Measurements from ENCODE around the gene ATF7IP2.
"Not testable (repeated sequence)": the region's sequence is repeated elsewhere in the genome, so short reads cannot be mapped to it uniquely, and the experiment has no call there.

Gene ATF7IP2, protein sequence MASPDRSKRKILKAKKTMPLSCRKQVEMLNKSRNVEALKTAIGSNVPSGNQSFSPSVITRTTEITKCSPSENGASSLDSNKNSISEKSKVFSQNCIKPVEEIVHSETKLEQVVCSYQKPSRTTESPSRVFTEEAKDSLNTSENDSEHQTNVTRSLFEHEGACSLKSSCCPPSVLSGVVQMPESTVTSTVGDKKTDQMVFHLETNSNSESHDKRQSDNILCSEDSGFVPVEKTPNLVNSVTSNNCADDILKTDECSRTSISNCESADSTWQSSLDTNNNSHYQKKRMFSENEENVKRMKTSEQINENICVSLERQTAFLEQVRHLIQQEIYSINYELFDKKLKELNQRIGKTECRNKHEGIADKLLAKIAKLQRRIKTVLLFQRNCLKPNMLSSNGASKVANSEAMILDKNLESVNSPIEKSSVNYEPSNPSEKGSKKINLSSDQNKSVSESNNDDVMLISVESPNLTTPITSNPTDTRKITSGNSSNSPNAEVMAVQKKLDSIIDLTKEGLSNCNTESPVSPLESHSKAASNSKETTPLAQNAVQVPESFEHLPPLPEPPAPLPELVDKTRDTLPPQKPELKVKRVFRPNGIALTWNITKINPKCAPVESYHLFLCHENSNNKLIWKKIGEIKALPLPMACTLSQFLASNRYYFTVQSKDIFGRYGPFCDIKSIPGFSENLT

DNA sequence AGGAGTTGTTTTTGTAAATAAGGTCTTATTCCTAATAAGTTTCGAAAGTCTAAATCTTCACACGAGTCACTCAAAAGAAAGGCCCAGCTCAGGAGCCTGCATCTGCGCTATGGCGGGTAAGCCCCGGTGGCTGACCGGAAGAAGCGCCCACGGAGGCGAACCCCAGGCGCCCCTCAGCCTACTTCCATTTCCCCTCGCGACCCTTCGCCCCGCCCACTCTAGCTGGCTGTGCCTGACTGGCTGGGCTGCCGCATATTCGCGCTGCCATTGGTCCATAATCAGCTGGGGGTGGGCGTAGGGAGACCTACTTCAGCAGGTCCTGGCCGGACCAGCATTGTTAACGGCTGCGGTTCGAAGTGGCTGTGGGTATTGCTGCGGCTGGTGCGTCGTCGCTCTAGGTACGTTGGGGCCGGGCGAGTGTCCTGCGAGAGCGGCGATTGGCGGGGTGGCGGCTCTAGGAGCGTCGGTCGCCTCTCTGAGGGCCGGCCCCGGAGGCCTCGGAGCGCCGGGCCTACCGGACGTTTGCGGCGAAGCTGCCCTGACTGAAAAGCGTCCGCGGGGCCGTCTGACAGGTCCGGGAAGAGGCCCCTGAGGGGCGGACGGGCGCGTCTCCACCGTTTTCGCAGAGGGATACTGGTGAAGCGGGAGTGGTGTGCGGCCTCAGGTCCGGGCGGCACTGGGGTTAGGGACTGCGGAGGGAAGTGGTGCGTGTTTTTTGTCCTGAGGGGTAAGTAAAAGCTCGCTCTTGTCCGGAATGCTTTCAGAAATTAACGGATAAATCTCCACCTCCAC is at the start of gene ATF7IP2:
ATF7IP2 (plus strand) TSS at position 337 of the 792 bp plus-strand sequence. CDS start 44,560 bp downstream, outside the sequence.
- peak; percentile 83 for DNase-seq

DNA sequence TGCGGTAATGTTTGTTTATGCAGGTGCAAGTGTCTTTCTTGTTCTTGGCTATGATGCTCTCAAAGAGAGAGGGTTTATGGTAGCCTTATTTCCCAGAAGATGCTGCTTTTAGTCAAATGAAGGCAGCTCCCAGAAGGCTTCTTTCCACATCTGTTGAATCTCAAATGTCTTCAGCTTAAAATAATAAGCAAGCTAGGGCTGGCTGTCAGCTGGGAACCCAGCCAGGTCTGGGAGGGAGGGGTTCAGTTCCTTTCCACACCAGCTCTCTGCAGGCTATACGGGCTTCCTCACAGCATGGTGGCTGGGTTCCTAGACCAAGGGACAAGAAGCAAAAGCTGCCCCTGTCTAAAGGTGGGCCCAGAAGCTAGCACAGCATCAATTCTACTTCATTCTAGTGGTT is 47.4 kb upstream of the ATF7IP2 start:
- DNase-seq, result no peak

DNA sequence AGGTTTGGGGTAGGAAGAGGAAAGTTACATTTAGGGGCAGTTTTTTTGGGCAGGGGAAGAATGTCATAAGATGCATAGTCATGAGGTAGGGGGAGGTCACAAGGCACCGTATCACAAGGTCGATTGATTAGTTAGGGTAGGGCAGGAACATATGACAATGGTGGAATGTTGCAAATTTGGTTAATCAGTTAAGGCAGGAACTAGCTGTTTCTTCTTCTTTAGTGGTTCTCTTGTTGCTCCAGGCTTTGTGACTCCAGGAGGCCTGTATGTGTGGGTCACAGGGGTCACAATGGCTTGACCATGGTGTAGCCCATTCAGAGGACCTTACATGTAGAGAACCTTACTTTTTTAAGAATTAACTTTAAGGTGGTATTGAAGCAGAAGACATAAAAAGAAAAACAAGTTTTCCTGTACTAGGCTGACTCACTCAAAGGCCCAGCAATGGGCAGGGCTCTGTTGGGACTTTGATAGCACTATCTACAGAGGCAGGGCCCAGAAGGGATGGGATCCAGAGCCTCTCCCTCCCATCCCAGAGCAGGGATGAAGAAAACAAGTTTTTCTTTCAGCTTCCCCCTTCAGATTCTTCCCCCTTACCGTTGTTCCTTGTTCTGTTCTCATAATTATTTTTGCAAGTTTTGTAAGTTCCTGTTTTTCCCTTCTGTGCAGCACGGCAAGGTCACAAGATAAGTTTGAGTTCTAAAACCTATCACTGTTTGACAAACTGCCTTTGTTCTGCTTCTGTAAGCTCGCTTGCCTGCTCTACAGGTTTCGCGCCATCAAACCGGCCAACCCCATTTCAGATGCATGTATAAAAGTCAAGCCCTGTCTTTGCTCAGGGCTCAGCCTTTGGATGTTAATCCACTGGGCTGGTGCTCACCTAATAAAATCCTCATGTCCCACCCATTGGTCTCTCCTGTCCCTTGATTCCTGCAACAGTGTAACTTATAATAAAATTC is 45.8 kb upstream of the ATF7IP2 start:
- DNase-seq, result no peak

DNA sequence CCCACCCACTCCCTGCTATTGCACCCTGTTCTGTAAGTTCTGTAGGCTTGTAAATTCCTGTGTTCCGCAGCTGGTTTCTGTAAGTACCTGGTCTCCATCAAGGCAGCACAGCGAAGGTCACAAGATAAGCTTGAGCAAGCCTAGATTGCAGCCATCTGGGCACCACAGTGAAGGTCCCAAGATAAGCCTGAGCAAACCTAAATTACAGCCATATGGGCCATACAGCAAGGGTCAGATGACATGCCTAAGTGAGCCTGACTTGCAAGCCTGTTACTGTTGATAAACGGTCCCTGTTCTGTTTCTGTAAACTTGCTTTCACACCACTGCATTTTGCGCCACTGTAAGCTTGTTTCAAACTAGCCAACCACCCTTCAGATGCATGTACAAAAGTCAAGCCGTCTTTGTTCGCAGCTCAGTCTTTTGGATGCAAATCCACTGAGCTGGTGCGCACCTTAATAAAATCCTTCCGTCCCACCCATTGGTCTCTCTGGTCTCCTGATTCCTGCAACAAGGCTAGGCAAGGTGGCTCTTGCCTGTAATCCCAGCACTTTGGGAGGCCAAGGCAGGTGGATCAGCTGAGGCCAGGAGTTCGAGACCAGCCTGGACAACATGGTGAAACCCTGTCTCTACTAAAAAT is 42.6 kb upstream of the ATF7IP2 start:
- DNase-seq, result no peak

DNA sequence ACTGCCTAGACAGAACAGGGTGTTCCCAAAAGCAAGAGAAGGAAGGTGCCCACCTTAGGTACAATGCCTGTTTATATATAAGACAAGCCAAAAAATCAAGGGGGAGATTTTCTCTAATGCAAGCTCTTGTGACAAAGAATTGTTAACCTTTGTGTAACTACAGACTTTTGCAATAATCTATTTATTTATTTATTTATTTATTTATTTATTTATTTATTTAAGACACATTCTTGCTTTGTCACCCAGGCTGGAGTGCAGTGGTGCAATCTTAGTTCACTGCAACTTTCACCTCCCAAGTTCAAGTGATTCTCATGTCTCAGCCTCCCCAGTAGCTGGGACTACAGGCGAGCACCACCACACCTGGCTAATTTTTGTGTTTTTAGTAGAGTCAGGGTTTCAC is 41.2 kb upstream of the ATF7IP2 start:
- not testable (repeated sequence) for DNase-seq

DNA sequence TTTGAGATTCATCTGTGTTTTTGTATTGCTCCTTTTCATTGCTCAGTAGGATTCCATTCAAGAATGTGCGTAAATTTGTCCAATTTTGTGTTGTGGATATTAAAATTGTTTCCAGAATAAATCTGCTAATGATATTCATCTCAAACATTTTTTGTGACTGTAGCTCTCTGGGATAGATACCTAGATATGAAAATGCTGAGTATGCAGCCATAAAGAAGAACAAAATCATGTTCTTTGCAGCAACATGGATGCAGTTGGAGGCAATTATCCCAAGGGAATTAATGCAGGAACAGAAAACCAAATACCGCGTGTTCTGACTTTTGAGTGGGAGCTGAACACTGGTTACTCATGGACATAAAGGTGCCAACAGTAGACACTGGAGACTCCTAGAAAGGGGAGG is 40.2 kb upstream of the ATF7IP2 start:
- DNase-seq, result no peak

DNA sequence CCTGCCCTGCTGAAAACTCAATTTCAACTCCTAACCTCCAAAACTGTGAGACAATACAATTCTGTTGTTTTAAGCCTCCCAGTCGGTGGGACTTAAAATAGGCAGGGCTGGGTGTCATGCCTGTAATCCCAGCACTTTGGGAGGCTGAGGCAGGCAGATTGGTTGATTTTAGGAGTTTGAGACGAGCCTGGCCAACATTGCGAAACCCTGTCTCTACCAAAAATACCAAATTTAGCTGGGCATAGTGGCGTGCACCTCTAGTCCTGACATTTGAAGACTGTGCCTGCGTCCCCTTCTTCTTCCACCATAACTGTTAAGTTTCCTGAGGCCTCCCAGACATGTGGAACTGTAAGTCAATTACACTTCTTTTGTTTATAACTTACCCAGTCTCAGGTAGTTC is 36.0 kb upstream of the ATF7IP2 start:
- no peak for DNase-seq

DNA sequence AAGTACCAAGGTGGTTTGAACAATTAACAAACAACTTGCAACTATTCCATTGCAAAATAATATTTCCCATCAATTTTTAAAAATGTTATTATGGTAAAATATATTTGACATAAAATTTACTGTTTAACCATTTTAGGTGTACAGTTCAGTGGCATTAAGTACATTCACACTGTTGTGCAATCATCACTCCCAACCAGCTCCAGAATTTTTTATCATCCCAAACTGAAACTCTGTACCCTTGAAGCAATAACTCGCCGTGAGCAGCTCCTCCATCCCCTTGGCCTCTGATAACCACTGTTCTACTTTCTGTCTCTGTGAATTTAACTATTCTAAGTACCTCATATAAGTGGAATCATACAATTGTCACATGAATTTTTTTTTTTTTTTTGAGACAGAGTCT is 33.6 kb upstream of the ATF7IP2 start:
- DNase-seq, result no peak

DNA sequence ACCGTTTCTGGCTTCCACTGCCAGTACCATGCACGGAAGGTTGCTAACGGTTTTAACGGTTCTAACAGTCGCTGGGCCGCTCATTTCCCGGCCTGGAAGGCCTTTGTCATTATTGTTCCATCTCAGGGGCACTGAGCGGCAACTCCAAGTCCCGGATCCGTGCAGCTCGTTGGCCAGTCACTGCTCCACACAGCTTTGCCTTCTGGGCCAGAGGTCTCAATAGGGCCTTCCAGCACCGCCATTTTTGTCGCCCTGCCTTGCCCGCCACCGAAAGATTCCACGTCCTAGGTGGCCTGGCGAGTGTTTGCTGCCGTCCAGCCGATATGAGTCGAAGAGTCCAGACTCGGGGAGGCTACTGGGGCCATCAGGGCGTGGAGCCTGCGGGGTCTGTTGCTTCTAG is 30.3 kb upstream of the ATF7IP2 start:
- no peak for DNase-seq

DNA sequence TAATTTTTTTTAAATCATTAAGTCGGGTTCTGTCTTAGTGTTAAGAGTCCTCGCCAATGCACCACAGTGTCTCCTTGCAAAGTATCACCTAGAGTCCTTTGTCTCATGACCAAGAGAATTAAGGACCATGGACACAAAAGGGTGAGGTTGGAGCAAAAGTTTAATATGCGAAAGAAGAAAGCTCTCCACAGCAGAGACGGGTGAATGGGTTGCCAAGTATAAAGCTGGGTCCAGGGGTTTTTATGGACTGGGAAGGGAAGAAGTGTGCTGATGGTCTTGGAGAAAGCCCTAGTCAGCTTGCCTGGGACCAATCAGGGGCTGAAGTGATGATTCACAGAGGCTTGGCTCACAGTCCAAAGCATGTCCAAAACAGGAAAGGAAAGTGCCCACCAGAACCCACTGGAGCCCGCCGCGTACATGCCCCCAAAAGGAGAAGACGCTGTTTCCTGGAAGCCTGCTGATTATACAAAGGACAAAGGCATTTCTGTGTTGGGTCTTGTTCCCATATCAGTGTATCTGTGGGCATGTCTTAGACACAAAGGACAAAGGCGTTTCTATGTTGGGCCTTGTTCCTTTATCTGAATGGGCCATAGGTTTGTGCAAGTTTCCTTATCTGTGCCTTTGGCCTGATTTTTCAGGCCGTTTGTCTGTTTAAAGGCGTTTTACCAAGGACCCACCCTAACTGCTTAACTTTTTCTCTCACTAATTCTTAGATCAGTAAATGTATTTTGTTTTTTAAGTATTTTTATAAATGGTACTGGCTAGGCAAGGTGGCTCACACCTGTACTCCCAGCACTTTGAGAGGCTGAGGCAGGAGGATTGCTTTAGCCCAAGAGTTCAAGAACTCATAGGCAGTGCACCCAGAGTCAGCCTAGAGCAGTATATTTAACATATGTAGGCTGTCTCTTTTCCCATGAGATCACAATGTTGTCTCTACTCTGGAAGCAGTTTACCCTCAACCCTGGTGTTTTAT is 28.7 kb upstream of the ATF7IP2 start:
- DNase-seq, result no peak

DNA sequence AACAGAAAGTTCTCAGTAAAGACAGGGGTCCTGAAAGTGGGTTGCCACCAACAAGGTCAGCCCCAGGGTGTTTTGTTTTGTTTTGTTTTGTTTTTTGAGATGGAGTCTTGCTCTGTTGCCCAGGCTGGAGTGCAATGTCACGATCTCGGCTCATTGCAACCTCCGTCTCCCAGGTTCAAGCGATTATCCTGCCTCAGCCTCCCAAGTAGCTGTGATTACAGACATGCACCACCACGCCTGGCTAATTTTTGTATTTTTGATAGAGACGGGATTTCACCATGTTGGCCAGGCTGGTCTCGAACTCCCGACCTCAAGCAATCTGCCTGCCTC is 24.1 kb upstream of the ATF7IP2 start:
- DNase-seq, result not testable (repeated sequence)

DNA sequence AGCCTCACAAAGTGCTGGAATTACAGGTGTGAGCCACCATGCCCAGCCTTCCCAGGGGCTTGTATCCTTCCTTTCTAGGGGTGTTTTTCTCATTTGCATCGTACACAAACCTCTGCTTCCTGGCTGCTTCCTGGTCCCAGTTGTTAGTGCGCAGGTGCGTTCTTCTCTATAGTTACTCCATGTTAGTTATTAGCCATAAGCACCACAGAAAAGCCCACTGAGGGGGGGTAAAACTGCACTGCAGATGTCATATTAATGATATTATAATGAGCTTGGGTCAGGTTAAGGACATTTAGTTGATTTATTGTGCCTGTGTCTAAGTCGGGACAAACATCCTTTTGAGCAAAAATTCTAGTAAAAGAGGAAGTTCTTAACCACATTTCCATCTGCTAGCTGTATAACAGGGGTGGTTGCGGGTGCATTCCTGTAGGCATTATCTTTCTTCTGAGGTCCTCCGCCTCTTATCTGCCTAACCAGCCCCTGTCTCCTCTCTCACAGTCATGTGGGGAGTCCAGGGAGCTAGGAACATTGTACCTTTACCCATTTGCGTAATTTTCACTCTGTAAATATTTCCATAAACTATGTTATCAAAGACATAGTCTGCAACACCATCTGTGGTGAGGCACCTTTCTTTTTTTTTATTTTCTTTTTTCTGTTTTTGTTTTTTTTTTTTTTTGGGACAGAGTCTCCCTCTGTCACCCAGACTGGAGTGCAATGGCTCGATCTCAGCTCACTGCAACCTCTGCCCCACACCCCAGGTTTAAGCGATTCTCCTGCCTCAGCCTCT is 23.6 kb upstream of the ATF7IP2 start:
- no peak for DNase-seq

DNA sequence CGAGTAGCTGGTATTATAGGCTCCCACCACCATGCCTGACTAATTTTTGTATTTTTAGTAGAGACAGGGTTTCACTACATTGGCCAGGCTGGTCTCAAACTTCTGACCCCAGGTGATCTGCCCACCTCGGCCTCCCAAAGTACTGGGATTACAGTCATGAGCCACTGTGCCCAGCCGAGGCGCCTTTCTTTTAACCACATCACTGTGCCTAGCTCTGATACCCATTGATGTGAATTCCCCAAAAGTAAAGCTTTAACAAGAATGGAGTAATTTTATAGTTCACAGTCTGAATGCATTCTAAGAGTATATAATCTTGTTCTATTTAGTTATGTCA is 23.0 kb upstream of the ATF7IP2 start:
- DNase-seq, result not testable (repeated sequence)

DNA sequence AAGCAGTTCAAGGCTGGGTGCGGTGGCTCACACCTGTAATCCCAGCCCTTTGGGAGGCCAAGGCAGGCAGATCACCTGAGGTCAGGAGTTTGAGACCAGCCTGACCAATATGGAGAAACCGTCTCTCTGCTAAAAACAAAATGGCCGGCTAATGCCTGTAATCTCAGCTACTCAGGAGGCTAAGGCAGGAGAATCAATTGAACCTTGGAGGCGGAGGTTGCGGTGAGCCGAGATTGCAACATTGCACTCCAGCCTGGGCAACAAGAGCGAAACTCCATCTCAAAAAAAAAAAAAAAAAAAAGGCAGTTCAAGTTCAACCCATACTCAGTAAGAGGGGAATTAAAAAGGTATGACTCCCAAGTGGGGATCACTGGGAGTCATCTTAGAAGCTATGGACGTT is 19.2 kb upstream of the ATF7IP2 start:
- not testable (repeated sequence) for DNase-seq

DNA sequence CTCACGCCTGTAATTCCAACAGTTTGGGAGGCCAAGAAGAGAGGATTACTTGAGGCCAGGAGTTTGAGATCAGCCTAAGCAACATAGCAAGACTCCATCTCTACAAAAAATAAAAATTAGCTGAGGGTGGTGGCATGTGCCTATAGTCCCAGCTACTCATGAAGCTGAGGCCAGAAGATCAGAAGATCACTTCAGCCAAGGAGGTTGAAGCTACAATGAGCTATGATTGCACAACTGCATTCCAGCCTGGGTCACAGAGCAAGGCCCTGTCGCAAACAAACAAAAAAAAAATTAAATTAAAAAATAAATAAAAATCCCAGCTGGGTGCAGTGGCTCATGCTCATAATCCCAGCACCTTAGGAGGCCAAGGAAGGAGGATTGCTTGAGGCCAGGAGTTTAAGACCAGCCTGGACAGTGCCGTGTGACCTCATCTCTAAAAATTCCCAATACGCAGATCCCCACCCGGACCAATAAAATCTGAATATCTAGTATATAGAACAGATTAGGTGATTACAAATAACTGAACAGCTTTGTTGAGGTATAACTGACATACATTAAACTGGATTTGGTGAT is 18.2 kb upstream of the ATF7IP2 start:
- DNase-seq, result no peak

DNA sequence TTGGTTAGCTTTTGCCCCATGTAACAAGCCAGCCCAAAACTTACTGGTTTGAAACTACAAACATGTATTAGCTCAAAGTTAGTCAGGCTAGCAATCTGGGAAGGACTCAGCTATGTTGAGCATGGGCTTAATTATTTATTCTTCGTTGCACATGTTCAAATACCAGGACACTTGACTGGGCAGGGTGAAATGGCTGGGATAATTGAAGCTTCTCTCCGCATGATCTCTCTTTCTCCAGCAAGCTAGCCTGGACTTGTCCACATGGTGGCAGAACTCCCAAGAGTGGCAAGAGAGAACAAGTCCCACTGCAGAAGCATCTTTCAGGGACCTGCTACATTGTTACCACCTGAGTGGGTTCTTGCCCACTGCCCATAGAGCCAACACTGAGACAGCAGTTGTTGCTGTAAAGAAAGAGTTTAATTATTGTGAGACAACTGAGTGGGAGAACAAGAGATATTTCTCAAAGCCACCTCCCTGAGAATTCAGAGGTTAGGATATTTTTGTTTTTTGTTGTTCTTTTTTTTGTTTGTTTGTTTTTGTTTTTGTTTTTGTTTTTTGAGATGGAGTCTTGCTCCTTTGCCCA is 16.8 kb upstream of the ATF7IP2 start:
- DNase-seq, result no peak

DNA sequence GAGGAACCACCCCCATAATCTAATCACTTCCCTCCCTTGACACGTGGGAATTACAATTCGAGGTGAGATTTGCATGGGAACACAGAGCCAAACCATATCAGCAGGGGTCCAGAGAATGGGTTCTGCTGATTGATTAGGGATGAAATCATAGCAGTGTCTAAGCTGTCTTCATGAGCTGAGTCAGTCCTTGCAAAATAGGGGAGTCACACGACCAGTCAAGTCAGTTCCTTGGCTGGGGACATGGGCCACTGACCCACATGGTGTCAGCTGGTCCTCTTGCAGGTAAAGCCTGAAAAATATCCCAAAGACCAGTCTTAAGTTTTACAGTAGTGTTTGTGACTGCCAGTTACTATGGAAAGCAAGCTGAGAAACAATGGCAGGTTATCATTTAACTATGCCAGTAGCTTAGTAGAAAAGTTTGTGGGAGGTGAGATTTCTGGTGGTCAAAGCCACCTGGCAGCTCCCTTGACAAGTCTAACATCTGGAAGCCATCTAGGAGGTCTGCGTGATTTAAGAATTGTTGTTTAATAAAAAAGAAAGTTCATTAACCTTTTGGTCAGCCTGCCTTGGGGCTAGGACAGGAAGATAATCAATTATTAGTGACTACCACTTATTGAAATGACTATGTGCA is 15.7 kb upstream of the ATF7IP2 start:
- DNase-seq, result no peak

DNA sequence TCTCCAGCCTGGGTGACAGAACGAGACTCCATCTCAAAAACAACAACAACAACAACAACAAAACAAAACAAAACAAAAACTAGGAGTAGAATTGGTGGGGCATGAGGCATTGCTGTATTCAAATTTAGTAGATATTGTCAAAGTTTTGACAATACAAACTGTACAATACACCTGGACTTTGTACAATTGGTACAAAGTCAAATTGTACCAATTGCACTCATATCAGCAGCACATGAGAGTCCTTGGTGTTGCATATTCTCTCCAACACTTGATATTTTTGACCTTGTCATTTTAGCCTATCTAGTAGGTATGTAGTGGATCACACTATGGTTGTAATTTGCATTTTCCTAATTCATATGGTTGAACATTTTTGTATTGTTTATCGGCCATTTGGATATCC is 14.3 kb upstream of the ATF7IP2 start:
- DNase-seq, result no peak

DNA sequence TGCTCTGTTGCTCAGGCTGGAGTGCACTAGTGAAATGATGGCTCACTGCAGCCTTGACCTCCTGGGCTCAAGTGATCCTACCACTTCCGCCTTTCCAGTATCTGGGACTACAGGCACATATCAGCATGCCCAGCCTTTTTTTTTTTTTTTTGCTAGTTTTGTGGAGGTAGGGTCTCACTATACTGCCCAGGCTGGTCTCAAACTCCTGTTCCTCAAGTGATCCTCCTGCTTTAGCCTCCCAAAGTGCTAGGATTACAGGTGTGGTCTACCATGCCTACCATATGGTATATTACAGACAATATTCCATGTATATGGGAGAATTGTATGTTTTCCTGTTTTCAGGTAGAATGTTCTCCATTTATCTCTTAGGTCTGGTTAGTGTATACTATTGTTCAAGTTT is 12.3 kb upstream of the ATF7IP2 start:
- DNase-seq, result no peak
